K562 (cell line): ENCODE measurements around the gene SLC66A3. TPM values are rescaled to one million over a fixed set of nuclear protein-coding genes. Genes with fewer than 3 reads are reported as not detected.

Experiments used
- ATAC-seq: fragments of 200-7000 bp; cut with Tn5 transposase; 3 replicates; pipeline ENCODE4 v1.9.1; 2020; ENCODE audit warnings: moderate library complexity
- BruUV-seq: library from RNA; stranded (reverse); fragments of 400-500 nt; replicated peaks from 2 replicates; lab custom pipeline; 2021; lab: Mats Ljungman, UMichigan
- CTCF ChIA-PET: fragments of 300-600 bp; formaldehyde crosslinking; extraction: SDS; loops from one replicate; lab custom pipeline; 2021; ENCODE audit warnings: low intra/inter-chr PET ratio; lab: Yijun Ruan, JAX
- POLR2A ChIA-PET: fragments of 300-600, 350-650 bp; sonication (Branson Sonifier 250); formaldehyde crosslinking; extraction: SDS; loops from one replicate; lab custom pipeline; 2021; ENCODE audit warnings: antibody characterized with exemption, inconsistent platforms; lab: Yijun Ruan, JAX
- DNase-seq, 4 experiments: peaks; one replicate each; pipeline versions ENCODE4 v3.0.0 to v3.0.0-alpha.2; 2011 to 2018; ENCODE audit warnings: low spot score in 3 of 4, mixed read lengths in 3 of 4; ENCODE audit errors: extremely low read depth in 1 of 4
- FAIRE-seq: peaks from 2 replicates; lab custom pipeline; 2011; peaks lifted over from hg19 to GRCh38; lab: Jason Lieb, UNC
- H2AFZ ChIP-seq: 2 replicates; pipeline ENCODE4 v1.6.0; 2011; ENCODE audit warnings: low read depth, low read length, control low read depth, inconsistent platforms
- H3K27ac ChIP-seq: fragments of 200-600 bp; 3 replicates; pipeline ENCODE4 v1.8.0; 2011; ENCODE audit warnings: low read depth, mild to moderate bottlenecking, control low read depth, inconsistent platforms, low read length, moderate library complexity, mixed read lengths; ENCODE audit errors: extremely low read depth
- H3K27me3 ChIP-seq, 2 experiments: fragments of 300-600 bp in 1 of 2; 2 replicates in 1 of 2; 3 replicates in 1 of 2; pipeline versions ENCODE4 v1.6.0 to v1.8.0; 2011; ENCODE audit warnings: inconsistent platforms in 2 of 2, low read length in 2 of 2, mild to moderate bottlenecking in 1 of 2, mixed read lengths in 1 of 2, moderate library complexity in 1 of 2; ENCODE audit not compliant: control insufficient read depth in 2 of 2, insufficient read depth in 2 of 2
- H3K36me3 ChIP-seq: fragments of 300-600 bp; 3 replicates; pipeline ENCODE4 v1.8.0; 2011; ENCODE audit warnings: mild to moderate bottlenecking, low read length, inconsistent platforms; ENCODE audit not compliant: control insufficient read depth, insufficient read depth
- H3K4me1 ChIP-seq, 2 experiments: fragments of 200-600 bp in 1 of 2; replicated peaks in 1 of 2; 2 replicates in 1 of 2; 3 replicates in 1 of 2; pipeline versions ENCODE4 v1.5.1 to v1.8.0; 2011; ENCODE audit warnings: inconsistent platforms in 2 of 2, low read length in 2 of 2, mild to moderate bottlenecking in 1 of 2, mixed read lengths in 1 of 2, moderate library complexity in 1 of 2; ENCODE audit not compliant: control insufficient read depth in 2 of 2, insufficient read depth in 2 of 2
- H3K4me2 ChIP-seq: 2 replicates; pipeline ENCODE4 v1.6.1; 2011; ENCODE audit warnings: low read length, control low read depth, inconsistent platforms, mixed read lengths; ENCODE audit not compliant: insufficient read depth
- H3K4me3 ChIP-seq: fragments of 200-600 bp; sonication (generic), shearing (Covaris generic); 2 replicates; pipeline ENCODE4 v1.5.1; 2016; ENCODE audit warnings: control low read depth, inconsistent platforms
- H3K79me2 ChIP-seq: fragments of 200-600 bp; 3 replicates; pipeline ENCODE4 v1.8.0; 2011; ENCODE audit warnings: low read length, inconsistent platforms; ENCODE audit not compliant: control insufficient read depth, insufficient read depth
- H3K9ac ChIP-seq, 2 experiments: 2 replicates each; pipeline versions ENCODE4 v1.6.0 to v1.6.1; 2011; ENCODE audit warnings: low read depth in 2 of 2, low read length in 2 of 2, control low read depth in 1 of 2, inconsistent platforms in 1 of 2, mild to moderate bottlenecking in 1 of 2, mixed read lengths in 1 of 2; ENCODE audit not compliant: insufficient read depth in 1 of 2
- H3K9me1 ChIP-seq: one replicate; pipeline ENCODE4 v1.6.0; 2011; ENCODE audit warnings: inconsistent platforms, mild to moderate bottlenecking, low read length, moderate library complexity; ENCODE audit not compliant: control insufficient read depth, insufficient read depth
- H3K9me3 ChIP-seq: replicated peaks from 2 replicates; pipeline ENCODE4 v1.5.1; 2011; ENCODE audit warnings: low read depth, low read length, inconsistent platforms; ENCODE audit not compliant: control insufficient read depth, insufficient read depth
- H4K20me1 ChIP-seq: replicated peaks from 2 replicates; pipeline ENCODE4 v1.6.1; 2011; ENCODE audit warnings: low read length, inconsistent platforms, mixed read lengths; ENCODE audit not compliant: control insufficient read depth, insufficient read depth
- ETV5 ChIP-seq: sonication (generic); formaldehyde crosslinking; IDR thresholded peaks from 2 replicates; pipeline ENCODE4 v1.4.0; 2020; ENCODE audit warnings: low read depth, mild to moderate bottlenecking, missing genetic modification reagents
- HDGF ChIP-seq: fragments of 450-650 bp; IDR thresholded peaks from 2 replicates; pipeline ENCODE4 v1.6.1; 2016
- HMG20B ChIP-seq: fragments of 250-450 bp; sonication (Bioruptor Pico); IDR thresholded peaks from 2 replicates; pipeline ENCODE4 v1.5.0; 2021; ENCODE audit warnings: mild to moderate bottlenecking
- NFE2 ChIP-seq: IDR thresholded peaks from 2 replicates; pipeline ENCODE4 v1.6.1; 2014; ENCODE audit warnings: antibody characterized with exemption, low read depth
- PRPF4 ChIP-seq: fragments of 200-400 bp; formaldehyde crosslinking; IDR thresholded peaks from one replicate; pipeline ENCODE4 v1.6.1; 2017; ENCODE audit warnings: low read length, low read depth, mild to moderate bottlenecking; ENCODE audit not compliant: insufficient read depth, poor library complexity, severe bottlenecking
- SIRT6 ChIP-seq: IDR thresholded peaks from one replicate; pipeline ENCODE4 v1.6.1; 2012; ENCODE audit warnings: low read depth, mild to moderate bottlenecking, control low read depth, inconsistent platforms, low read length, moderate library complexity
- TARDBP ChIP-seq: fragments of 450-650 bp; IDR thresholded peaks from 2 replicates; pipeline ENCODE4 v1.6.1; 2016
- ZBTB17 ChIP-seq: fragments of 450-650 bp; formaldehyde crosslinking; IDR thresholded peaks from 2 replicates; pipeline ENCODE4 v1.4.0; 2020; ENCODE audit warnings: mild to moderate bottlenecking
- ZFX ChIP-seq: sonication (generic); formaldehyde crosslinking; IDR thresholded peaks from 2 replicates; pipeline ENCODE4 v1.8.0; 2022; ENCODE audit warnings: mild to moderate bottlenecking, missing genetic modification reagents, moderate library complexity
- ZNF589 ChIP-seq: fragments of 200-800 bp; sonication (Bioruptor generic); IDR thresholded peaks from 2 replicates; pipeline ENCODE4 v1.6.1; 2016; ENCODE audit warnings: low read depth, missing genetic modification characterization, missing compliant biosample characterization
- WGBS: fragments of 100-300 bp; shearing (Covaris generic); methylation state at CpG from one replicate; pipeline ENCODE4 v1.1.6; 2016; ENCODE audit warnings: low coverage, mixed read lengths; ENCODE audit not compliant: insufficient coverage; ENCODE audit errors: missing lambda C conversion rate; 5-methylcytosine and 5-hydroxymethylcytosine counted together
- in situ Hi-C: fragments of 300-500 bp; cut with MboI; formaldehyde crosslinking; loops from 4 replicates; pipeline ENCODE4 v1.15.0; 2018; ENCODE audit warnings: inconsistent platforms, mixed read lengths
- intact Hi-C: fragments of 100-400 bp; cut with micrococcal nuclease; formaldehyde crosslinking; loops from 2 replicates; pipeline ENCODE4 v1.14.2; 2022
- polyA plus RNA-seq, 8 experiments: library from polyadenylated mRNA; depleted of rRNA in 4 of 8; stranded (reverse) in 5 of 8; unstranded in 3 of 8; fragments of >200 nt; fragmentation: Nextera tagmentation in 2 of 8; fragmentation: Illumina TruSeq in 1 of 8; extraction: Ambion mirVana in 2 of 8; extraction: Trizol in 1 of 8; gene quantifications; 2 replicates each; pipeline versions ENCODE4 v1.2.1 to v1.2.3, GENCODE V29; 2011 to 2014; ENCODE audit warnings: inconsistent platforms in 1 of 8, missing spikeins in 1 of 8
- total RNA-seq, 7 experiments: library from RNA; depleted of rRNA in 6 of 7; stranded (reverse); fragments of >200 nt in 6 of 7; fragmentation: Illumina TruSeq in 2 of 7; extraction: Trizol in 2 of 7; gene quantifications; 2 replicates each; pipeline versions ENCODE4 v1.2.1 to v1.2.3, GENCODE V29; 2011 to 2021; ENCODE audit warnings: low replicate concordance in 1 of 7
- TF ChIP-seq, protein P1 (sequence below), 3 experiments: fragments of 200-800 bp in 1 of 3; sonication (Bioruptor generic) in 1 of 3; sonication (generic) in 1 of 3; formaldehyde crosslinking in 1 of 3; IDR thresholded peaks; 2 replicates each; pipeline versions ENCODE4 v1.6.1 to v1.8.0; 2016 to 2022; ENCODE audit warnings: mild to moderate bottlenecking in 2 of 3, missing compliant biosample characterization in 2 of 3, missing genetic modification characterization in 2 of 3, missing genetic modification reagents in 1 of 3
- TF ChIP-seq, protein P2 (sequence below): fragments of 250-450 bp; sonication (Bioruptor Pico); IDR thresholded peaks from 2 replicates; pipeline ENCODE4 v1.5.0; 2021

The SLC66A3 gene
- total and polyA plus RNA-seq, 9 of the 15 experiments (the other 6 are each of a cell fraction or from before 2014, with no cell fraction given) = 2.8 to 30.0 (median 9.1) TPM

DNA sequence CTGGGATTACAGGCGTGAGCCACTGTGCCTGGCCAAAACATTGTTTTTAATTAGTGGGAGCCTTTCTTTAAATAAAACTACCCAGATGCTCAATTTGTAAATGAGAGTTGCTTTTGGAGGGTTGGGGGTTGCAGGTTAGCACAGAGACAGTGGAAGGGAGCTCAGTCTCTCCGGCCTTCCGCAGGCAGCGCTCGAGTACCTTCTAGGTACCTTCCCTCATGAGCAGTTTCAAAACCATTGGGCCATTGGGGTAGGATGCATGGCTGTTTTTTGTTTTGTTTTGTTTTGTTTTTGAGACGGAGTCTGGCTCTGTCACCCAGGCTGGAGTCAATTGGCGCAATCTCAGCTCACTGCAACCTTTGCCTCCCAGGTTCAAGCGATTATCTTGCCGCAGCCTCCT, 19.0 kb downstream of the SLC66A3 start:
- ATAC-seq (no peak), DNase-seq (no peak), FAIRE-seq (no peak)
- Histone ChIP-seq H3K27ac (no peak overlapping the region), H3K4me1 (no peaks in the 10 kb centered on the region; a peak in 1 of 5 replicates), H3K27me3 (no peaks in the 10 kb centered on the region), H3K9me3 (no peaks in the 10 kb centered on the region), H3K79me2 (no peaks in the 10 kb centered on the region), H3K36me3 (peaks cover 2% of the 10 kb centered on the region; the same call in 2 of the 3 replicates), H4K20me1 (no peaks in the 10 kb centered on the region), H3K9ac (no peak overlapping the region), H2AFZ (no peak overlapping the region), H3K9me1 (no peaks in the 10 kb centered on the region), H3K4me3 (no peak overlapping the region), H3K4me2 (no peak overlapping the region)
- in situ Hi-C loops = no loop called here
- POLR2A ChIA-PET = interaction anchor here (0.7 kb wide), 1 partner anchor 17 kb away, joined by 3 read pairs; no protein-coding TSS in a partner anchor
- WGBS = 91% methylated on average over 9 of the region's 9 CpGs
- CTCF ChIA-PET = no interaction called here
- intact Hi-C loops = no loop called here
- BruUV-seq = no TSS peak
- TF ChIP-seq ZFX (CRISPR knock-in tag) (no peak), PRPF4 (no peak), HMG20B (CRISPR knock-in tag) (no peak), ZBTB17 (CRISPR knock-in tag) (no peak), HDGF (no peak), ETV5 (CRISPR knock-in tag) (no peak), SIRT6 (no peak), ZNF589 (CRISPR knock-in tag) (no peak), NFE2 (no peak), TARDBP (no peak)
- TF ChIP-seq, protein P1, sequence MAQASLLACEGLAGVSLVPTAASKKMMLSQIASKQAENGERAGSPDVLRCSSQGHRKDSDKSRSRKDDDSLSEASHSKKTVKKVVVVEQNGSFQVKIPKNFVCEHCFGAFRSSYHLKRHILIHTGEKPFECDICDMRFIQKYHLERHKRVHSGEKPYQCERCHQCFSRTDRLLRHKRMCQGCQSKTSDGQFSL (CRISPR knock-in tag; IDR thresholded peaks at IDR 0.05) = no peak
- TF ChIP-seq, protein P1 (tag; IDR thresholded peaks at IDR 0.05) = no peak
- TF ChIP-seq, protein P2, sequence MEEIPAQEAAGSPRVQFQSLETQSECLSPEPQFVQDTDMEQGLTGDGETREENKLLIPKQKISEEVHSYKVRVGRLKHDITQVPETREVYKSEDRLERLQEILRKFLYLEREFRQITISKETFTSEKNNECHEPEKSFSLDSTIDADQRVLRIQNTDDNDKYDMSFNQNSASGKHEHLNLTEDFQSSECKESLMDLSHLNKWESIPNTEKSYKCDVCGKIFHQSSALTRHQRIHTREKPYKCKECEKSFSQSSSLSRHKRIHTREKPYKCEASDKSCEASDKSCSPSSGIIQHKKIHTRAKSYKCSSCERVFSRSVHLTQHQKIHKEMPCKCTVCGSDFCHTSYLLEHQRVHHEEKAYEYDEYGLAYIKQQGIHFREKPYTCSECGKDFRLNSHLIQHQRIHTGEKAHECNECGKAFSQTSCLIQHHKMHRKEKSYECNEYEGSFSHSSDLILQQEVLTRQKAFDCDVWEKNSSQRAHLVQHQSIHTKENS (CRISPR knock-in tag) = no peak
